Choroid plexus epithelial cell (primary cell): ENCODE data around the gene ITM2C.

Experiments
- DNase-seq: peaks from one replicate; pipeline ENCODE4 v3.0.0-alpha.2; 2010; ENCODE audit warnings: low read depth
- H3K4me3 ChIP-seq: 2 replicates; pipeline ENCODE4 v1.5.1; 2011; ENCODE audit warnings: low read depth, mild to moderate bottlenecking, control low read depth, low read length, moderate library complexity
- CTCF ChIP-seq: conservative IDR thresholded peaks from 2 replicates; pipeline ENCODE4 v1.5.1; 2011; ENCODE audit warnings: low read depth, mild to moderate bottlenecking, control low read depth, inconsistent platforms, low read length, moderate library complexity

Gene ITM2C

GRCh38 chr2:230902180-230902899 lies 37.6 kb downstream of the ITM2C start:
- TF ChIP-seq CTCF: peak; percentile 97
- H3K4me3 ChIP-seq: no peak overlapping the region
- peak; percentile 86 for DNase-seq

- TF ChIP-seq CTCF: no peak
- no peak for DNase-seq
- no peak overlapping the region for H3K4me3 ChIP-seq
Measured at GRCh38 chr2:230903231-230904150, 38.7 kb downstream of the ITM2C start.

GRCh38 chr2:230904856-230905447 lies 40.2 kb downstream of the ITM2C start:
- no peak for TF ChIP-seq CTCF
- no peak overlapping the region for H3K4me3 ChIP-seq

DNA sequence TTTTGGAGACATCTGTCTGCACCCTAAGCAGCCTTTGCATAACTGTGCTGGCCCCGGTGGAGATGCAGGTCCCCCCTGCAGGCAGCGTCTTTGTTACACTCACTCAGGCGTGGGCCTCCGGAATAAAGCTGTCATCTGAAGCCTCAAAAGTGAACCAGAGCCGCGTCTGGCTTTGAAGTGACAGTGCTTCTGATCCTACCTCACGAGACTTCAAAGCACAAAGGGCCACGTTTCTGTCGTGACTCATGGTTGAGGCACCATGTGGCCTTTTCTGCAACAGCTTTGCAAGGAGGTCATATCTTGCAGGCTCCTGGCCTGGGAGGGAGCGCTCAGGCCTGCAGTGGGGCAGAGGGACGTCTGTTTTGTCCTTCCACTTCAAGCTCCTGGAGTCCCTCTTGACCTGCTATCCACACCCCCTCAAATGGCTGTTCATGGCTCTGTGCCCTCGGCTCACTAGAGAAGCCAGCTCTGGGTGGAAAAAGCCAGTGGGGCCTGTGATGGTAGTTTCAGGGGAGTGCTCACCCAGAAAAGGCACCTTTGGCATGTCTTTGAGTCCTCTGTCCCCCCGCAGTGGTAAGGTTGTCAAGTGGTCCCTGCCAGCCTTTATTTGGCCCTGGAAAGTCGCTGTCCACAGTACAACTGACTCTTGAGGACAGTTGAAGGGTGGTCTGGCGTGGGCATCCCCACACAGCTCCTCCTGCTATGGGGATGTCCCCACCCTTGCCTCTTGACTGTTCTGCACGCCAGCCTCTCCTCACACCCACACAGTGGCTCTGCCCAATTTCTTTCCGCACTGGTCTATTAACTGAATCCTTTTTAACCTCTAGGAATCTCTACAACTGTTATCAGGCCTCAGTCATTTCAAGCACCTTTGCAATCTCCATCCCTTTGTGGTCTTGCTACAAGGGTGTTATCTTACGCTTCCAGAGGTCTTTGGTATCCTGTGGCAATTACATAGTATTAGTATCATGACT lies 41.0 kb downstream of the ITM2C start:
- no peak for TF ChIP-seq CTCF
- DNase-seq: peak; percentile 28
- no peak overlapping the region for H3K4me3 ChIP-seq

More at GRCh38 chr2:230904856-230905447, 40.2 kb downstream of the ITM2C start:
- DNase-seq: peak; percentile 21

DNA sequence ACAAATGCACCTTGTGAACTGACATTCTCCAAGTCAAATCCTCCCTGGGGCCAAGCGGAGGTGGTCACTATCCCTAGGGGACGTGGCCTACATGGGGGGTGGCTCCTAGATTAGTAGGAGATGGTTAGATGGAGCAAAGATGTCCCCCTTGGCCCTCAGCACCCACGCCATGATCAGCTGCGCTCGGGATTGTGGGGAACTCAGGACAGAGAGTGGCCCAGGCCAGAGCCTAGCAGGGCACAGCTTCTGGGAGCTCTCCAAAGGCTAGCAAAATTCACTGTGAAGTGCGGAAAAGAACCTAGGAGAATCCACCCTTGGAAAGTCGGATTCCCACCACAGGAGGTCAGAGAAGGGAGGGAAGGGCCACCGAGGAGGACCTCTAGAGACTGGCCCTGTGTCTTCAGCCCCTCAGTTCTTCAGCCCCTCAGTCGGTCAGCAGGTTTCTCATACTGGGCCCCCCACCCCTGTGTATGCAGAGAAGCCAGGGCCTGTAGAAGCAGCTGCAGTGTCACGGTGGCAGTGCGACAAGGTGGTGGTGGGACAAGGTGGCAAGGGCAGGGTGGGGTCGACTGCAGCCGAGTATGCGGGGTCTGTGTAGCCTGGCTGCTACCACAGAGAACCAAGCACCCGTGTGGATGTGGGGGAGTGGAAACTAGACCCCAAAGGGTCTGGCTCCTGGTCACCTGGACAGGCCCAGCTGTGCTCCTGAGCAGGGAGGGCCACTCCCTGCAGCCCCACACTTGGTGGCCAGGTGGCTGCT lies 41.9 kb downstream of the ITM2C start:
- DNase-seq: no peak
- H3K4me3 ChIP-seq: no peak overlapping the region
- no peak for TF ChIP-seq CTCF
